Measurements from ENCODE around the gene DLG5.

GRCh38 chr10:77833792-77834191, 92.8 kb downstream of the DLG5 start:
- no peak for TF ChIP-seq CTCF (conservative IDR thresholded peaks at IDR 0.05)
- no peak for TF ChIP-seq EZH2 (IDR thresholded peaks at IDR 0.05; ENCODE audit: low read depth)

Data from PC-9 (cell line).